Ectodermal cell (in vitro differentiated cells): ENCODE results near the gene DCTN3.
A peak's percentile ranks its signal among the peaks of the same experiment; 100 is the strongest.

Experiments
- H3K27ac ChIP-seq: 2 replicates; pipeline ENCODE4 v1.7.0; 2013; ENCODE audit warnings: mild to moderate bottlenecking, low read depth, low read length; ENCODE audit not compliant: insufficient read depth, poor library complexity, severe bottlenecking
- H3K27me3 ChIP-seq: 2 replicates; pipeline ENCODE4 v1.7.0; 2013; ENCODE audit warnings: mild to moderate bottlenecking, low read length; ENCODE audit not compliant: insufficient read depth, control insufficient read depth, poor library complexity, severe bottlenecking
- H3K36me3 ChIP-seq: one replicate; pipeline ENCODE4 v1.7.0; 2013; ENCODE audit warnings: low read length; ENCODE audit not compliant: control insufficient read depth, insufficient read depth
- H3K4me1 ChIP-seq: one replicate; pipeline ENCODE4 v1.7.0; 2013; ENCODE audit warnings: low read length; ENCODE audit not compliant: control insufficient read depth, insufficient read depth
- H3K4me3 ChIP-seq: 2 replicates; pipeline ENCODE4 v1.7.0; 2013; ENCODE audit warnings: low read depth, low read length, control low read depth; ENCODE audit not compliant: insufficient read depth
- H3K9me3 ChIP-seq: 2 replicates; pipeline ENCODE4 v1.7.0; 2013; ENCODE audit warnings: mild to moderate bottlenecking, low read length, moderate library complexity; ENCODE audit not compliant: control insufficient read depth
- WGBS, 2 experiments: methylation state at CpG; one replicate each; pipeline ENCODE4 v1.1.7; 2013; ENCODE audit warnings: missing lambda C conversion rate in 2 of 2; 5-methylcytosine and 5-hydroxymethylcytosine counted together

DCTN3 gene

DNA sequence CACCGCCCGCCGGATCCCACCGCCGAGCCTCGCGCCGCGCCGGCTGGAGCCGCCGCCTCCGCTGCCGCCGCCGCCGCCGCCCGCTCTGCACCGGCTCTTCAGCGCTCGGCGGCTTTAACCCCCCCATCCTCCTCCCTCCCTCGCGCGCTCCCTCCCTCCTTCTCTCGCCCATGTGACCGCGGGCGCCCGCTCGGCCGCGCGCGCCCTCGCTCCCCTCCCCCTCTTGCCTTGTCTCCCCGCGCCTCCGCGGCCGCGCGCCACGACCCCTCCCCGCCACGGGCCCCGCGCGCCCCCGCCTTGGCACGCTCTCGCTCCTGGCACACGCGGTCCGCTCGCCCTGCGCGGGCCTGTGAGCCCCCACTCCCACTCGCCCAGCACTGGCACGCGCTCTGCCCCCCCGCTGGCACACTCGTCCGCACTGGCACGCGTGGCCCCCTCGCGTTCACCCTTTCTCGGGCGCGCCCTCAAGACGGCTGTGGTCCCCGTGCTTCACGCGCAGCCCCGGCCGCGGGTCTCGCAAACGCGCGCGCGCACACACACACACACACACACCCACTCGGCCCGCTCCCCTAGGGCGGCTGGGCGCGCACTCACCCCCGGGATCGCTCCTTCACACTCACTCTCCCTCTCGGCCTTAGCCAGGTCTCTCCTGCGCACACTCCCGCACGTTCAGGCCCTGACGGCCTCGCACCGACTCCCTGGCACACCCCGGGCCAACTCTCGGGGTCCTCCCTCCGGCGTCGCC, 30.5 kb downstream of the DCTN3 start, which contains the start of gene CNTFR:
Gene CNTFR, minus strand, starts transcription at position 89 of the 745 bp plus-strand sequence. CDS start 20,743 bp downstream, outside the sequence.
- 0% methylated on average over 104 of the region's 104 CpGs for WGBS, 2 experiments
- Histone ChIP-seq H3K9me3 (no peaks in the 10 kb centered on the region), H3K4me1 (peaks cover 59% of the 10 kb centered on the region), H3K4me3 (peak within 1 kb of the TSS; percentile 61), H3K36me3 (no peaks in the 10 kb centered on the region), H3K27me3 (peaks cover 72% of the 10 kb centered on the region), H3K27ac (no peak within 1 kb of the TSS)

GRCh38 chr9:34588671-34589635, 31.3 kb downstream of the DCTN3 start:
- 1% methylated on average over 86 of the region's 86 CpGs for WGBS, 2 experiments
- Histone ChIP-seq H3K27me3 (peaks cover 71% of the 10 kb centered on the region), H3K36me3 (no peaks in the 10 kb centered on the region), H3K9me3 (no peaks in the 10 kb centered on the region), H3K27ac (no peak overlapping the region), H3K4me3 (peak overlapping the region; percentile 61), H3K4me1 (peaks cover 67% of the 10 kb centered on the region)

DNA sequence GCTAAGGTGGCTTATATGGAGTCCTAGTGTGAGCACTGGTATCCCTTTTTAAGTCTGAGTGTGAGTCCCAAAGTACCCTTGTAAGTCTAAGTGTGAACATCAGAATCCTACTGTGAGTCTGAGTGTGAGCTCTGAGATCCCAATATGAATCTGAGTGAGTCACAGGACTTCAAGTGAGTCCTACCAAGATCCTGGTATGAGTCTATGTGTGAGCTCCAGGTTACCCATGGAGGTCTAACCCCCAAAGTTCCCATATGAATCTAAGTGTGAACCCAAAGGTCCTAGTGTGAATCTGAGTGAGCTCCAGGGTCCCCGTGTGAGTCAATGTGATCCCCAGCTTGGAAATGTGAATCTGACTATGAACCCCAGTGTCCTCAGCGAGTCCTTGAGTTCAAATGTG, 33.0 kb downstream of the DCTN3 start:
- no peaks in the 10 kb centered on the region for H3K9me3 ChIP-seq
- no peak overlapping the region for H3K4me3 ChIP-seq
- no peak overlapping the region for H3K27ac ChIP-seq
- no peaks in the 10 kb centered on the region for H3K36me3 ChIP-seq
- 91 to 94% methylated on average over 2 of the region's 2 CpGs for WGBS, 2 experiments
- peaks cover 76% of the 10 kb centered on the region for H3K4me1 ChIP-seq
- H3K27me3 ChIP-seq: peaks cover 54% of the 10 kb centered on the region

DNA sequence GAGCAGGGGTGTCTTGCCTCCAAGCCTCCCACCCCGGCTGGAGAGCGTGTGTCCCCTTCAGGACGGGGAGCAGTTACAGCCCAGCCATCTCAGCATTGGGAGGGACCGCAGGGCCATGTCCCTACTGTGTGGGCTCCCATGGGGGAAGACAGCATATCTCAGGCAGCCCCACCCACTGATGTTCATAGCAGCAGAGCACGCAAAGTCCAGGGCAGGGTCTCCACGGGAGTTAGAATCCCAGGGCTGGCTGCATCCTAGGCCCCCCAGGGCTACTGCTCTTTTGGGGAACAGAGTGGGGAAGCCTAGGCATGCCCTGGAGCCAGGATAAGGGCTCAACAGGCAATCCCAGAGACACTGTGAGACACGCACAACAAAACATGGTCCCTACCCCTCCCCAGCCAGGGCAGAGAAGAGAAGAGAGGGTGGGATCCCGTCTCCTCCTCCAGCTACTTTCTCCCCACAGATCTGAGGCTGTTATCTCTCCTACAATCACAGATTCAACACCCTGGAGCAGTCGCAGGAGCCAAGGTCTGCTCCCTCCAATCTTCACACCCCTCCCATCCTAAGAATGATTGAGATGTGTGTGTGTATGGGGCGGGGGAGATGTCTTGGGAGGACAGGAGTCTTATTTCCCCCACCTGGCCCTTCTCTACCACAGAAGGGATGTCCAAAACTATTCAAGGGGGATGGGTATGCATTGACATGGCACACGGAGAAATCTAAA, 34.2 kb downstream of the DCTN3 start:
- H3K27me3 ChIP-seq: peaks cover 43% of the 10 kb centered on the region
- H3K4me3 ChIP-seq: no peak overlapping the region
- no peaks in the 10 kb centered on the region for H3K36me3 ChIP-seq
- H3K9me3 ChIP-seq: no peaks in the 10 kb centered on the region
- H3K4me1 ChIP-seq: peaks cover 77% of the 10 kb centered on the region
- no peak overlapping the region for H3K27ac ChIP-seq
- WGBS, 2 experiments: 25 to 26% methylated on average over 8 of the region's 11 CpGs

DNA sequence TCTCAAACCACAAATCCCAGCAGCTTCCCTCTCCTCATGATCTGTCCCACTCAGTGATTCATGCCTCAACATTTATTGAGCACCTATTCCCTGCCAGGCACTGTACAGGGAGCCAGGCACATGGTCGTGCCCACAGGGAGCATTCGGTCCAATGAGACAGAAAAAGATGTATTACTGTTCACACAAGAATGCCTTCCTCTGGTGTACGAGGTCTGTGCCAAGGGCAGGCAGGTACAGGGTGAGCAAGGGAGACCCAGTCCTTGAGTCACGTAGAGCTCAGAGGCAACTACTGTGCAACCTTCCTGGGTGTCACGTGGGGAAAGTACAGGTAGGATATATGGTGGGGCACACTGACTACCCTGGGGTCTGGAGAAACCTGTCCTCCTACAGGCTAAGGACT, 35.3 kb downstream of the DCTN3 start:
- WGBS, 2 experiments: 88 to 95% methylated on average over 5 of the region's 5 CpGs
- no peak overlapping the region for H3K27ac ChIP-seq
- peaks cover 80% of the 10 kb centered on the region for H3K4me1 ChIP-seq
- no peaks in the 10 kb centered on the region for H3K9me3 ChIP-seq
- H3K27me3 ChIP-seq: peaks cover 31% of the 10 kb centered on the region
- H3K4me3 ChIP-seq: no peak overlapping the region
- no peaks in the 10 kb centered on the region for H3K36me3 ChIP-seq

DNA sequence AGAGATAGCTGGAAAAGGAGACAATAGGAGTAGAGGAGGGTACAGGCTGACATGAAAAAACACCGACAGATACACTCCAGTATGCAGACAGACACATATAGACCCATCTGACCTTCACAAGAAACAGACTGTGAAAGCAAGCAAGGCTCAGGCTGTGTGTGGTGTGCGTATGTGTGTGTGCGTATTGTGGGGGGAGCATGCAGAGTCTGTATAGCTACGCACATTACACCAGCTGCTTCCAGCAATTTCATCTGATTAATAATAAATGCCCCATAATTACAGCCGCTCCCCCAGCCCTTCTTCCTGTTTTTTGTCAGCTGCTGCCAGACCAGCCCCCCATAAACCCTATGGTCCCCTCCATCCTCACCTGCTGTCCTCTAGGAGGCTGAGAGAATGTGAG, 37.5 kb downstream of the DCTN3 start:
- Histone ChIP-seq H3K4me3 (no peak overlapping the region), H3K27me3 (peaks cover 11% of the 10 kb centered on the region), H3K9me3 (no peaks in the 10 kb centered on the region), H3K4me1 (peaks cover 91% of the 10 kb centered on the region), H3K36me3 (no peaks in the 10 kb centered on the region), H3K27ac (no peak overlapping the region)
- 93 to 97% methylated on average over 4 to 5 of the region's 5 CpGs for WGBS, 2 experiments

- Histone ChIP-seq H3K27ac (peak overlapping the region; percentile 98), H3K9me3 (no peaks in the 10 kb centered on the region), H3K36me3 (no peaks in the 10 kb centered on the region), H3K4me1 (peaks cover 89% of the 10 kb centered on the region), H3K4me3 (no peak overlapping the region), H3K27me3 (no peaks in the 10 kb centered on the region)
- 87 to 90% methylated on average over 3 of the region's 3 CpGs for WGBS, 2 experiments
Observed at GRCh38 chr9:34581318-34581717, 39.0 kb downstream of the DCTN3 start.

GRCh38 chr9:34580358-34580757, 39.9 kb downstream of the DCTN3 start:
- H3K4me3 ChIP-seq: peak overlapping the region; percentile 13
- H3K27me3 ChIP-seq: no peaks in the 10 kb centered on the region
- H3K36me3 ChIP-seq: no peaks in the 10 kb centered on the region
- WGBS, 2 experiments: 0 to 1% methylated on average over 8 of the region's 8 CpGs
- H3K27ac ChIP-seq: peak overlapping the region; percentile 98
- H3K9me3 ChIP-seq: no peaks in the 10 kb centered on the region
- peaks cover 87% of the 10 kb centered on the region for H3K4me1 ChIP-seq

GRCh38 chr9:34579808-34580163, 40.5 kb downstream of the DCTN3 start:
- no peak overlapping the region for H3K4me3 ChIP-seq
- H3K27ac ChIP-seq: peak overlapping the region; percentile 98
- H3K27me3 ChIP-seq: no peaks in the 10 kb centered on the region
- WGBS, 2 experiments: 31 to 34% methylated on average over 5 of the region's 5 CpGs
- H3K4me1 ChIP-seq: peaks cover 87% of the 10 kb centered on the region
- no peaks in the 10 kb centered on the region for H3K36me3 ChIP-seq
- no peaks in the 10 kb centered on the region for H3K9me3 ChIP-seq
